Spleen (tissue), 7 donors: Measurements from ENCODE around the gene CACNB2.

Experiments
- POLR2A ChIP-seq, 3 donors: fragments of 450-650 bp; IDR thresholded peaks; one replicate each; pipeline ENCODE4 v1.5.1; 2017; ENCODE audit warnings: antibody characterized with exemption in 3 of 3, mild to moderate bottlenecking in 1 of 3
- POLR2AphosphoS5 ChIP-seq, 3 donors: sonication (generic); formaldehyde crosslinking; IDR thresholded peaks; one replicate each; pipeline ENCODE4 v1.5.1; 2017; ENCODE audit warnings: antibody characterized with exemption in 3 of 3
- TF ChIP-seq, protein P1 (sequence below), 11 experiments: fragments of 200-600 bp in 7 of 11; fragments of 450-650 bp in 4 of 11; sonication (generic) in 4 of 11; IDR thresholded peaks in 8 of 11; conservative IDR thresholded peaks in 3 of 11; 1 replicate in 7 of 11; 2 replicates in 4 of 11; pipeline versions ENCODE4 v1.4.0 to v1.8.0; 2016 to 2021; ENCODE audit warnings: antibody characterized with exemption in 11 of 11, inconsistent platforms in 4 of 11, mild to moderate bottlenecking in 1 of 11
- donor health status: DM: no; HTN: no; CAD: no; lungs with moderate emphysema.
- donor health status: DM: no; HTN: no; CAD: no.
- donor health status: DM: no; HTN: no; CAD: no.

DNA sequence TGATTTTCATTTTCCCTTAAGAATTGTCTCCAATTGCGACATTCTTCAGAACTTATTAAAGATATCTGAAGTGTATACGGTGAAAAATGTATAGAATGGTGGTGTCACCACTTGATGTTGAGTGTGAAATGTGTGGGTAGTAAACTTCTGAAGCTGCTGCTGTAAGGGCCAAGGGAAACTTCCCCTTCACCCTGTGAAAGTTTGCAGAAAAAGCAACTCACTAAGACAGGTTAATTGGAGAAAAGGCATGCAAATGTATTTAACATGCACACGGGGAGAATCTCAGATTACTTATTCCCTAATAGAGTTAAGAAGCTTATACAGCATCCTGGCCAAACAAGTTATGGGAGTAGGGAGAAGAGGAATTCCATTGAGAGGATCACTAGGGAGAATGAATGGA, 338.1 kb downstream of the CACNB2 start:
- TF ChIP-seq, protein P1, sequence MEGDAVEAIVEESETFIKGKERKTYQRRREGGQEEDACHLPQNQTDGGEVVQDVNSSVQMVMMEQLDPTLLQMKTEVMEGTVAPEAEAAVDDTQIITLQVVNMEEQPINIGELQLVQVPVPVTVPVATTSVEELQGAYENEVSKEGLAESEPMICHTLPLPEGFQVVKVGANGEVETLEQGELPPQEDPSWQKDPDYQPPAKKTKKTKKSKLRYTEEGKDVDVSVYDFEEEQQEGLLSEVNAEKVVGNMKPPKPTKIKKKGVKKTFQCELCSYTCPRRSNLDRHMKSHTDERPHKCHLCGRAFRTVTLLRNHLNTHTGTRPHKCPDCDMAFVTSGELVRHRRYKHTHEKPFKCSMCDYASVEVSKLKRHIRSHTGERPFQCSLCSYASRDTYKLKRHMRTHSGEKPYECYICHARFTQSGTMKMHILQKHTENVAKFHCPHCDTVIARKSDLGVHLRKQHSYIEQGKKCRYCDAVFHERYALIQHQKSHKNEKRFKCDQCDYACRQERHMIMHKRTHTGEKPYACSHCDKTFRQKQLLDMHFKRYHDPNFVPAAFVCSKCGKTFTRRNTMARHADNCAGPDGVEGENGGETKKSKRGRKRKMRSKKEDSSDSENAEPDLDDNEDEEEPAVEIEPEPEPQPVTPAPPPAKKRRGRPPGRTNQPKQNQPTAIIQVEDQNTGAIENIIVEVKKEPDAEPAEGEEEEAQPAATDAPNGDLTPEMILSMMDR (IDR thresholded peaks at IDR 0.05 in 8 of 11, conservative IDR thresholded peaks at IDR 0.05 in 3 of 11) = no peak
- no peak for TF ChIP-seq POLR2A (IDR thresholded peaks at IDR 0.05)
- TF ChIP-seq POLR2AphosphoS5 (IDR thresholded peaks at IDR 0.05) = no peak
